Measurements from ENCODE around the gene NTRK3.

DNA sequence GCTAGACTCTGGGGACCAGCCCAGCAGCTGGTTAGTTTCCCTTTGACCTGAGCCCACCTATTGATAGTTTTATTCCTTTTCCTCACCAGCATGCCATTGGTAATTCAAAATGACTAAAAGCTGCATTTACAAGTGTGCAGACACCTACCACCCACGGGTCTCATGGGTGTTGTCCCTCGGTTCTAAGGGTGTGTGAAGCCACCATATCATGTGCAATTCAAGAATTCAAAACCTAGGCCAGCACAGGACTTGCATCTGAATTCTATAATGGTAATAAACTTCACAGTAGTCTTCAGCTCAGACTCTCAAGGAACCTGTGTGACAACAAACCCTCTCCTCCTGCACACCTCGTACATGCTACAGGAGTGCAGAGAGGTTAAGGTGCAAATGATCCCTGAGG, 55.3 kb downstream of the NTRK3 start:
- TF ChIP-seq, protein P1, sequence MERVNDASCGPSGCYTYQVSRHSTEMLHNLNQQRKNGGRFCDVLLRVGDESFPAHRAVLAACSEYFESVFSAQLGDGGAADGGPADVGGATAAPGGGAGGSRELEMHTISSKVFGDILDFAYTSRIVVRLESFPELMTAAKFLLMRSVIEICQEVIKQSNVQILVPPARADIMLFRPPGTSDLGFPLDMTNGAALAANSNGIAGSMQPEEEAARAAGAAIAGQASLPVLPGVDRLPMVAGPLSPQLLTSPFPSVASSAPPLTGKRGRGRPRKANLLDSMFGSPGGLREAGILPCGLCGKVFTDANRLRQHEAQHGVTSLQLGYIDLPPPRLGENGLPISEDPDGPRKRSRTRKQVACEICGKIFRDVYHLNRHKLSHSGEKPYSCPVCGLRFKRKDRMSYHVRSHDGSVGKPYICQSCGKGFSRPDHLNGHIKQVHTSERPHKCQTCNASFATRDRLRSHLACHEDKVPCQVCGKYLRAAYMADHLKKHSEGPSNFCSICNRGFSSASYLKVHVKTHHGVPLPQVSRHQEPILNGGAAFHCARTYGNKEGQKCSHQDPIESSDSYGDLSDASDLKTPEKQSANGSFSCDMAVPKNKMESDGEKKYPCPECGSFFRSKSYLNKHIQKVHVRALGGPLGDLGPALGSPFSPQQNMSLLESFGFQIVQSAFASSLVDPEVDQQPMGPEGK (CRISPR knock-in tag; IDR thresholded peaks at IDR 0.05; ENCODE audit: borderline replicate concordance) = no peak
- TF ChIP-seq TOX (CRISPR knock-in tag; IDR thresholded peaks at IDR 0.05; ENCODE audit: borderline replicate concordance) = no peak

Measured in SK-N-SH treated with all-trans-retinoic acid at 6 μM for 48 hours (cell line).